ENCODE results near the gene CEP83.
"Not testable (repeated sequence)": the region's sequence is repeated elsewhere in the genome, so short reads cannot be mapped to it uniquely, and the experiment has no call there.

The CEP83 gene

GRCh38 chr12:94397401-94397800, 62.3 kb downstream of the CEP83 start:
- Histone ChIP-seq H3K9me3 (ENCODE audit: insufficient read depth, low read length) (peaks cover 20% of the 10 kb centered on the region), H3K36me3 (ENCODE audit: insufficient read depth, insufficient read length, low read length) (peaks cover 20% of the 10 kb centered on the region), H3K9ac (ENCODE audit: insufficient read length, low read depth) (no peak overlapping the region), H3K27me3 (ENCODE audit: insufficient read depth, insufficient read length) (no peaks in the 10 kb centered on the region), H3K4me3 (ENCODE audit: insufficient read length, low read depth) (no peak overlapping the region), H3K4me1 (ENCODE audit: insufficient read depth, insufficient read length) (no peaks in the 10 kb centered on the region)
- no peak for DNase-seq (ENCODE audit: low read depth, low spot score)
- TF ChIP-seq YY1 (IDR thresholded peaks at IDR 0.05; ENCODE audit: insufficient read depth, insufficient read length) (no peak), ZNF274 (IDR thresholded peaks at IDR 0.05; ENCODE audit: low read depth, low read length) (no peak)

- not testable (repeated sequence) for H3K27me3 ChIP-seq (ENCODE audit: insufficient read depth, insufficient read length); H3K9ac ChIP-seq (ENCODE audit: insufficient read length, low read depth); DNase-seq (ENCODE audit: low read depth, low spot score); H3K4me1 ChIP-seq (ENCODE audit: insufficient read depth, insufficient read length); H3K4me3 ChIP-seq (ENCODE audit: insufficient read length, low read depth)
- Histone ChIP-seq H3K9me3 (ENCODE audit: insufficient read depth, low read length) (peaks cover 20% of the 10 kb centered on the region), H3K36me3 (ENCODE audit: insufficient read depth, insufficient read length, low read length) (peaks cover 15% of the 10 kb centered on the region)
Measured at GRCh38 chr12:94396014-94396413, 63.7 kb downstream of the CEP83 start.

GRCh38 chr12:94390130-94390485, 69.6 kb downstream of the CEP83 start:
- DNase-seq (ENCODE audit: low read depth, low spot score), result no peak
- peaks cover 3% of the 10 kb centered on the region for H3K4me1 ChIP-seq (ENCODE audit: insufficient read depth, insufficient read length)
- TF ChIP-seq ZNF274 (IDR thresholded peaks at IDR 0.05; ENCODE audit: low read depth, low read length), result no peak
- no peak for TF ChIP-seq YY1 (IDR thresholded peaks at IDR 0.05; ENCODE audit: insufficient read depth, insufficient read length)
- TF ChIP-seq SUZ12 (IDR thresholded peaks at IDR 0.05; ENCODE audit: extremely low read depth, insufficient read depth, insufficient read length), result no peak
- no peak overlapping the region for H3K9ac ChIP-seq (ENCODE audit: insufficient read length, low read depth)
- peaks cover 4% of the 10 kb centered on the region; the same call in 1 of the 2 replicates for H3K9me3 ChIP-seq (ENCODE audit: insufficient read depth, low read length)
- no peaks in the 10 kb centered on the region for H3K27me3 ChIP-seq (ENCODE audit: insufficient read depth, insufficient read length)
- H3K4me3 ChIP-seq (ENCODE audit: insufficient read length, low read depth), result no peak overlapping the region
- peaks cover 6% of the 10 kb centered on the region for H3K36me3 ChIP-seq (ENCODE audit: insufficient read depth, insufficient read length, low read length)

GRCh38 chr12:94389482-94390129, 70.1 kb downstream of the CEP83 start:
- H3K9me3 ChIP-seq (ENCODE audit: insufficient read depth, low read length); H3K27me3 ChIP-seq (ENCODE audit: insufficient read depth, insufficient read length); H3K9ac ChIP-seq (ENCODE audit: insufficient read length, low read depth); H3K4me1 ChIP-seq (ENCODE audit: insufficient read depth, insufficient read length): not testable (repeated sequence)
- Histone ChIP-seq H3K4me3 (ENCODE audit: insufficient read length, low read depth) (peak overlapping the region; percentile 15), H3K36me3 (ENCODE audit: insufficient read depth, insufficient read length, low read length) (peaks cover 11% of the 10 kb centered on the region)
- peak; percentile 80 for DNase-seq (ENCODE audit: low read depth, low spot score)

- no peaks in the 10 kb centered on the region for H3K27me3 ChIP-seq (ENCODE audit: insufficient read depth, insufficient read length)
- no peak for TF ChIP-seq YY1 (IDR thresholded peaks at IDR 0.05; ENCODE audit: insufficient read depth, insufficient read length)
- TF ChIP-seq ZNF274 (IDR thresholded peaks at IDR 0.05; ENCODE audit: low read depth, low read length), result no peak
- TF ChIP-seq SUZ12 (IDR thresholded peaks at IDR 0.05; ENCODE audit: extremely low read depth, insufficient read depth, insufficient read length), result no peak
Measured at GRCh38 chr12:94386422-94386821, 73.2 kb downstream of the CEP83 start.

GRCh38 chr12:94384030-94384429, 75.6 kb downstream of the CEP83 start:
- Histone ChIP-seq H3K9ac (ENCODE audit: insufficient read length, low read depth) (no peak overlapping the region), H3K27me3 (ENCODE audit: insufficient read depth, insufficient read length) (no peaks in the 10 kb centered on the region), H3K4me1 (ENCODE audit: insufficient read depth, insufficient read length) (no peaks in the 10 kb centered on the region), H3K9me3 (ENCODE audit: insufficient read depth, low read length) (peaks cover 12% of the 10 kb centered on the region; the same call in 1 of the 2 replicates), H3K36me3 (ENCODE audit: insufficient read depth, insufficient read length, low read length) (peaks cover 11% of the 10 kb centered on the region), H3K4me3 (ENCODE audit: insufficient read length, low read depth) (no peak overlapping the region)
- TF ChIP-seq YY1 (IDR thresholded peaks at IDR 0.05; ENCODE audit: insufficient read depth, insufficient read length), result no peak
- no peak for TF ChIP-seq ZNF274 (IDR thresholded peaks at IDR 0.05; ENCODE audit: low read depth, low read length)
- TF ChIP-seq SUZ12 (IDR thresholded peaks at IDR 0.05; ENCODE audit: extremely low read depth, insufficient read depth, insufficient read length), result no peak
- no peak for DNase-seq (ENCODE audit: low read depth, low spot score)

More at GRCh38 chr12:94386422-94386821, 73.2 kb downstream of the CEP83 start:
- Histone ChIP-seq H3K36me3 (ENCODE audit: insufficient read depth, insufficient read length, low read length) (peaks cover 11% of the 10 kb centered on the region), H3K4me1 (ENCODE audit: insufficient read depth, insufficient read length) (peaks cover 3% of the 10 kb centered on the region), H3K9ac (ENCODE audit: insufficient read length, low read depth) (no peak overlapping the region), H3K4me3 (ENCODE audit: insufficient read length, low read depth) (no peak overlapping the region), H3K9me3 (ENCODE audit: insufficient read depth, low read length) (peaks cover 12% of the 10 kb centered on the region; the same call in 1 of the 2 replicates)
- DNase-seq (ENCODE audit: low read depth, low spot score), result no peak

GRCh38 chr12:94380507-94380906, 79.2 kb downstream of the CEP83 start:
- DNase-seq (ENCODE audit: low read depth, low spot score), result no peak
- Histone ChIP-seq H3K36me3 (ENCODE audit: insufficient read depth, insufficient read length, low read length) (peaks cover 18% of the 10 kb centered on the region), H3K9me3 (ENCODE audit: insufficient read depth, low read length) (peaks cover 12% of the 10 kb centered on the region; the same call in 1 of the 2 replicates), H3K27me3 (ENCODE audit: insufficient read depth, insufficient read length) (no peaks in the 10 kb centered on the region), H3K4me1 (ENCODE audit: insufficient read depth, insufficient read length) (no peaks in the 10 kb centered on the region), H3K4me3 (ENCODE audit: insufficient read length, low read depth) (no peak overlapping the region), H3K9ac (ENCODE audit: insufficient read length, low read depth) (no peak overlapping the region)
- TF ChIP-seq ZNF274 (IDR thresholded peaks at IDR 0.05; ENCODE audit: low read depth, low read length) (no peak), SUZ12 (IDR thresholded peaks at IDR 0.05; ENCODE audit: extremely low read depth, insufficient read depth, insufficient read length) (no peak), YY1 (IDR thresholded peaks at IDR 0.05; ENCODE audit: insufficient read depth, insufficient read length) (no peak)
